Sciatic nerve (tissue), 2 donors: ENCODE results near the gene MLPH. TPM values are rescaled to one million over a fixed set of nuclear protein-coding genes. Genes with fewer than 3 reads are reported as not detected.
A peak's percentile ranks its signal among the peaks of the same experiment; 100 is the strongest.

Source experiments
- ATAC-seq: fragments of 200-7000 bp; cut with Tn5 transposase; one replicate; pipeline ENCODE4 v1.9.1; 2020; ENCODE audit warnings: mild to moderate bottlenecking, moderate library complexity
- DNase-seq: peaks from one replicate; pipeline ENCODE4 v3.0.0-alpha.2; 2020; ENCODE audit warnings: low spot score
- intact Hi-C: fragments of 100-400 bp; cut with DNase I; formaldehyde crosslinking; loops from one replicate; pipeline ENCODE4 v1.14.2; 2022
- total RNA-seq: library from RNA; stranded (reverse); fragmentation: NEBNext Ultra II Directional; extraction: Animal tissue kit (Norgen Biotek cat#: 25700); gene quantifications from one replicate; pipeline ENCODE4 v1.2.1, GENCODE V29; 2021
- donor health status: DM: no; HTN: no; CAD: no.
- donor health status: DM: no; HTN: no; CAD: no.

MLPH gene
- total RNA-seq, 1 donor from 2014 or later, result 25.5 TPM

DNA sequence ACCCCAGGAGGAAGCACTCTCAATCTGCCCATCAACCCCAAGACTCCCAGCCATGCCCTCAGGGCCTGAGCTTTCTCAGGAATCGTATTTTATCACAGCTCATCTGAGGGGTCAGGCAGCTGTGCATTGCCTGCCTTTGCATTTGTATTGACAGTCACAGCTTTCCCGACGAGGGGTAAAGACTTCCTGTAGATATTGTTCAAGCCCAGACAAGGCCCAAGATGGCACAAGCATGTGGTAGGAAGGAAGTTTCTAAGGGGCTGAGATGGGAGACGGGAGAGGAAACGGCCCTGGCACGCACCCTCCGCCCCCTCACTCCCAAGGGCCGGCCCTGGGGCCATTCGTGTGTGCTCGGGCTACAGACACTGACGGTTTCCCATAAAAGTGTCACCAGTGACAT lies 45.1 kb downstream of the MLPH start:
- DNase-seq (no peak), ATAC-seq (no peak)
- intact Hi-C loops, result no loop called here

DNA sequence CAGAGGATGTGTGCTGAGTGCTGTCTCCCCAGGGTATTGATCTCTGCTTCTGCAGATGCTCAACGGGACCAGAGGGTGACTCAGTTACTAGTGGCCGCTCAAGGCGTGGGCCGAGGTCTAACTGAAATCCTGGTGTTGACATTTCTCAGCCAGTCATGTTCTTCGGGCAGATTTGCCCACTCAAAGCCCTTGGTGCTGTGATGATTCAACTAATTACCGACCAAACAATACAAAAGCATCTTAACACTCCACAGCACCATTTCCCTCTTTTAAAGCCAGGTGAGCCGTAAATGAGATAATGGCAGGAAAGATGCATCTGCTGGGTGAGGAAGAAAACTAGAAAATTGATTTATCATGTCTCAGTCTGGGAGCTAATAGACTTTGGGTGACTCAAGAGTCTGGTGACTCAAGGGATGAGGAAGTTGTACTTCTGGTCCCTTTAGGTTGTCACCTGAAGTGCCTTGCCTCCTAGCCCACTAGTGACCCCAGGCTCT lies 46.7 kb downstream of the MLPH start:
- no peak for ATAC-seq
- no peak for DNase-seq
- intact Hi-C loops, result no loop called here

DNA sequence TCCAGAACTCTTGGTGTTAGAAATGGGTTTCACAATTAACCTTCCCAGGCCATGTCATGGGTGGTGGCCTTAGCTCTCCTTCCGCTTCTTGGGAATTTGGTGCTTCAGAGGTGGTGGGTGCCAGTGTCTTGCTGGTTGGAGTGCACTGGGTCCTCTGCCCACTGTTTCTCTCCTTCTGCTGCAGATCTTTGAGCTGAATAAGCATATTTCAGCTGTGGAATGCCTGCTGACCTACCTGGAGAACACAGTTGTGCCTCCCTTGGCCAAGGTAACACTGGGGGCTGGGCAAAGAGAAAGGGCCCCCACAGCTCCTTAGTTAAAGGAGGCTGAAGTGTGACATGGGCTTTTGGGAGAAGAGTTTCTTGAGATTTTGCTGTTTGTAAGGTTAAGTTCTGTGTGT lies 47.3 kb downstream of the MLPH start:
- ATAC-seq (no peak), DNase-seq (no peak)
- intact Hi-C loops, result no loop called here

DNA sequence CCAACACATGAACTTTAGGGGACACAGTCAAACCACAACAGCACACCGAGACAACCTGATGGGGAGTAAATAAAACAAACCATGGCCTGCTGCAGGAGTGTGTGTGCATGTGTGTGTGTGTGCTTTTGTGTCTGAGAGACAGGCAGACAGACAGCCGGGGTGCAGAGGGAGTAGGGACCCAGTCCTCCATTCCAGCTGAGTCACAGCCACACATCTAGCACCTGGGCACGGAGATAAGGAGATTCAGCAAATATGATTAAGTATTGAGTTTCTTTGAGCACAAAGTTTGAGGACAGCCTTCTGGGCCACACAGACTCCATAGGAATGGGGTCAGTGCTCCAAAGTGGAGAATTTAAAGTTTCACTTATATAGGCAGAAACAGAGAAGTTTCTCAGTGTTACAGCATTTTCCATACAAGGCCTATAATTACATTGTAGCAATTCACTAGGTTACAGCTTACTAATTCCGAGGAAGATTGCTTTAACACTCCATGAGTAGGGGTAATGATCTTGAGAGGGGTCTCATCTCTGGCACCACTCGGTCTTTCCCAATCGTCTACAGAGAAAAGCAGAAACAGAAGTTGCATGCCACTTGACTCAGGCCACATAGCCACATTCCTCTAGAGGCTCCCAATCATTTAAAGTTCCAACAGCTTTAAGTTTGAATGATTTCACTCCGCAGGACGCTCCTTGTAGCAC lies 48.5 kb downstream of the MLPH start:
- no peak for ATAC-seq

DNA sequence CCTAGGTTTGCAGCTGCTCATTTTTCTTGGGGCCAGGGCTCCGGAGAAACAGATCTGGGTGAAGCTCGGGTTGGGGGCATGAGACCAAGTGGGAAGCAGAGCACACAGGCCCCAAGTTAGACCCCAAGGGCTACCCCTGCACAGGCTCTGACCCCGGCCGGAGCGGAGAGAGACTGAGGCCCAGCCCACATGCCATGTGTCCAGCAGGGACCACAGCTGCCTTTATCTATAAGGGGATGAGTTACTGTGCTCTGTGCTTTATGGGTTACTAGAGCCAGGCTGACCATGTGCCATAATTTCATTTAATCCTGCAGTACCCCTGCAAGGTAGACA lies 49.0 kb downstream of the MLPH start:
- ATAC-seq (no peak), DNase-seq (no peak)
- intact Hi-C loops, result loop anchor here (5.0 kb wide), 1 partner anchor 1939 kb away; no protein-coding TSS in a partner anchor

More for the DNA sequence above, 48.5 kb downstream of the MLPH start:
- no peak for DNase-seq
- intact Hi-C loops, result loop anchor here (5.0 kb wide), 1 partner anchor 1938 kb away; no protein-coding TSS in a partner anchor

DNA sequence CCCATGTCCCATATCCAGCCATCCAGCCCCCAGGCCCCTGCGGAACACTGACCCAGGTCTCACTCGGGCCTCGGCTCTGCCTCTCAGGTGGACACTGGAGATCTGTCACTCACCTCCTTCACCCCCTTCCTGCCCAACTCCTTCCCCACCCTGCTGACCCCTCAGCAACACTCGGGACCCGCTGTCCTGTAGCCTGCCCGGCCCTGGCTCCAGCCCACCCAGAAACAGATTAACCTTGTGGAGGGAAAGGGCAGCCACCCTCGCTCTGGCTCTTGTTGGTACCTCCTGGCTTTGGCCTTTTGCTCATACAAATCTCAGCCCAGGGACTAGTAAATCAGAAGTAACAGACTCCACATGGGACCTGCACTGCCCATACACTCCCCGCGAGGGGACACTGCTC lies 49.6 kb downstream of the MLPH start:
- ATAC-seq, result no peak
- DNase-seq, result no peak
- intact Hi-C loops, result loop anchor here (5.0 kb wide), 1 partner anchor 1939 kb away; no protein-coding TSS in a partner anchor

DNA sequence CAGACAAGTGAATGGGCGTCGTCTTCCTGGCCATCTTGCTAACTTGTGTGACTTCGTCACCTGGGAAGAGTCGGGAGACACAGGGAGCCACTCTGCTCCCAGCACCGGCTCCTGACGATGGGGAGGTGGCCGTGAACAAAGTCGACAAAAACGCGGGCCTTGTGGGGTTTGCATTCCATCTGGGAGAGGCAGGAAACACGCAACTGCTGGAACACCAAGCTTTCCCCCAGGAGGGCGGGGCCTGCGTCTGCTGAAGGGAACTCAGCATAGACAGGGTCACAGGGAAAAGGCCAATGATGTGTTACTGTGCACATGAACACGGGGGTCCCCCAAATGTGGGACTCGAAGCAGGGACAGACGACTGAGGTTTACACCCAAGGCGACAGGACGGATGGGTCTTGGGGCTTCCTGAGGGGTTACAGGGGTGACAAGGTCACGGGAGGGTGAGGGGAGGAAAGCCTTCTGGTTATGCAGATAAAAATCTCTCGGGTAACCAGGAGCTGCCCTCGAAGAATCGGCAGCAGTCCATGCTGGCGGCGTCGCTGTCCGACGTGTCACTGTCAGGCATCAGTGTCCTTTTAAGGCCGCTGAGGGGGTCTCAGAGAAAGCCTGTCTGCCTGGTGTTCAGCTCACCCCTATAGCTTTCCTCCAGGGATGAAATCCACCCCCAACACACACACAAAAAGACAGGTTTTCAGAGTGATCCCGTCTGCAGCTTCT lies 51.1 kb downstream of the MLPH start:
- ATAC-seq, result no peak
- intact Hi-C loops, result loop anchor here (5.0 kb wide), 1 partner anchor 1941 kb away; no protein-coding TSS in a partner anchor
- no peak for DNase-seq

DNA sequence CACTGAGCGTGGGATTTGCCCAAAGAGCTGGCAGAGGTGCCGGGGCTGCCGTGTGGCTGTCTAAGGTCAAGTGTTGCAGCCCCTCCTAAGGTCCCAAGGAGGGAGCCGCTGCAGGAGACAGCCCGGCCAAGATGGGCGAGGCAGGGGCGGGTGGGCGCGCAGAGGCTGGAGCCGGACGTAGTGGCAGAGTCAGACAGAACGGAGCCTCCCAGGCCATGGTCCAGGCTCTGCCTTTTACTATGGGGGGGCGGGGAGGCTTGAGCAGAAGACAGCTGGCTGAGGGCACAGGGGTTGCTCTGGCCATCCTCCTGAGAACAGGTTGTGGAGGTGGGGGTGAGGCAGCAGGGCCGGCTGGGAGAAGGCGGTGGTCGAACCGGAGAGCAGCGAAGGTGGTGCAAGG lies 51.9 kb downstream of the MLPH start:
- ATAC-seq (no peak), DNase-seq (no peak)
- intact Hi-C loops, result loop anchor here (5.0 kb wide), 1 partner anchor 1942 kb away; no protein-coding TSS in a partner anchor

DNA sequence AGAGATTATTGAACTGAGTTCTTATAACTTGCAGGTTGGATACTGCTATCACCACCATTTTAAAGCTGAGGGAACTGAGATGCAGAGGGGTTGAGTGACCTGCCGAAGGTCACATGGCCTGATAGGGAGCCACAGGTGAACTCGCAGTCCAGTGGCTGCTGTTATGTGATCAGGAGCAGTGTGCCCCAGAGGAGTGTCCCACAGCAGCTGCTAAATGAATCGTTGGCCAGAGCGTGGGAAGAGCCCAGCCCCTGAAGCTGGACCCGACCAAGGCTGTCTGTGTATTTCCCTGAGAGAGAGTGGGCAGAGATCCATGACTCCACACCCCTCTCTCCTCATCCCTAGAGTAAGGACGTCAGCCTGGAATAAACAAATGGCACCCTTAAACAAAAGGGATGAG lies 52.6 kb downstream of the MLPH start:
- intact Hi-C loops, result loop anchor here (5.0 kb wide), 1 partner anchor 1942 kb away; no protein-coding TSS in a partner anchor
- no peak for DNase-seq
- peak; percentile 33 for ATAC-seq

DNA sequence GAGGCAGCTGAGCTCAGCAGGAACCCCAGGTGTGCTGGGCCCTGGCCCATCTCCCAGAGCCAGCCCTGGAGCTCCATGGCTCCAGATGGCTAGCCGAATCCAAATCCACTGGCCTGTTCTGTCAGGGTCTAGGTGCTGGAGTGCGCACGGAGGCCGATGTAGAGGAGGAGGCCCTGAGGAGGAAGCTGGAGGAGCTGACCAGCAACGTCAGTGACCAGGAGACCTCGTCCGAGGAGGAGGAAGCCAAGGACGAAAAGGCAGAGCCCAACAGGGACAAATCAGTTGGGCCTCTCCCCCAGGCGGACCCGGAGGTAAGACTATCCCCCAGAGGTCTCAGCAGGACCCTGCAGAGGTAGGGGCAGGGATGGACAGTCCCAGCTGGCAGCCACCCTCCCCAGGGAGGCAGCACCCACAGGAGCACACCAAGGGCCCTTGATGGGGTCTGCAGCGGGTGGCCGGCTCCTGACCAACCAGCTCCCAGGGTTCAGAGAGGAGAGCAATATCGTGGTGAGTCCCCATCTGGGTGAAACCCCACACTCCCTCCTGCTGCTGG lies 53.2 kb downstream of the MLPH start:
- ATAC-seq (peak; percentile 72), DNase-seq (no peak)
- intact Hi-C loops, result no loop called here

DNA sequence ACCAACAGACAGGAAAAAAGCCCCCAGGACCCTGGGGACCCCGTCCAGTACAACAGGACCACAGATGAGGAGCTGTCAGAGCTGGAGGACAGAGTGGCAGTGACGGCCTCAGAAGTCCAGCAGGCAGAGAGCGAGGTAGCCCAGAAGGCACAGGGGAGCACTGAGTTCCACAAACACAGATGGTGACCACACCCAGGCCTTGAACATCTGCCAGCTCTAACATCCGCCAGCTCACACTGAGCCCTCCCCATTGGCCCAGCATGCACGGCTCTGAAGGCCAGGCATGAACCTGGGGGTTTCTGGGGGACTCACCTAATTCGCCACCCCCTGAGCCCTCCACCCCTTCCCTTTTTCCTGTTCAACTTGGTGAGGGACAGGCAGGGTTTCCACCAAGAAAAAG lies 53.8 kb downstream of the MLPH start:
- peak; percentile 91 for ATAC-seq
- DNase-seq, result peak; percentile 84
- intact Hi-C loops, result no loop called here

DNA sequence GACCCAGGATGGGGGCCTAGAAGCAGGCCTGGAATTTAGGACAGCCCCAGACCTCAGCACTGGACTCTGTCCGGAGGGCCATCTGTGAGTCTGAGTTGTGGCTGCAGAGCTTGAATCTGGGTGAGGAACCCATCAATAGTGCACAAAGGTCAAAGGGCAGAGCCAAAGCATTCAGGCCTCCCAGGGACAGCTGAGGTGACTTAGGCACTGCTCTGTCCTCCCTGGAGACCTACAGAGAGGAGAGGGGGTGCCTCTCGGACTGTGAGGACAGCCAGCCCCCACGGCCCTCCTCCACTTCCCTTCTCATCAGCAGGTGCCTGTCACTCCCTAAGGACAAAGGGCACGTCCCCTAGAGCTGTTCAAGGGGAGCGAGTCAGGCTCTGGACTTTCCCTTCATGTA lies 54.2 kb downstream of the MLPH start:
- DNase-seq, result no peak
- intact Hi-C loops, result no loop called here
- ATAC-seq, result peak; percentile 4

DNA sequence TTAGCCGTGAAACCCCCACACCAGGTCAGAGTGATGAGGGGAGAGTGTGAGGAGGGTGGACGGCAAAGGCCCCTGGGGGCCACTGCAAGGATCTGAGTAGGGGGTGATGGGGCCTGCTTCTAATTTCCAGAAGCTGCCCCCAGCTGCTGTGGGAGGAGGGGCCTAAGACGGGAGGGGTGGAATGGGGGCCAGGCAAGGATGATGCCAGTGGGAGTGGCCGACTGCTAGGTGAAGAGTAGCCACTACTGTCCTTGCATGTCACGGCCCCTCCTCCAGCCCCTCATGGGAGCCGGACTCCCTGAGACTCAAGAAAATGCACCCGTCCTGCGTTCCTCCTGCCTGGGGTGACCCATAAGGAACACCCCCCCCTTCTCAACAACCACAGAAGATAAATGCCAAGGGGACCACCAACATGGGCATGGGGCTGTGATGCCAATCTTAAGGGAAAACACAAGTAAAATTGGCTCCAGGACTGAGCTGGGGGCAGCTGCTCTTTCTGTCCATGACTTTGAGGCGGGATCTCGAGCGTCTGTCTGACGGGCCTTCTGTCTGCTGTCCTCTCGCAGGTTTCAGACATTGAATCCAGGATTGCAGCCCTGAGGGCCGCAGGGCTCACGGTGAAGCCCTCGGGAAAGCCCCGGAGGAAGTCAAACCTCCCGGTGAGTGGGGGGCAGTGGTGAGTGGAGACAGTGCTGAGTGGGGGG lies 55.1 kb downstream of the MLPH start:
- intact Hi-C loops, result no loop called here
- ATAC-seq (no peak), DNase-seq (no peak)

DNA sequence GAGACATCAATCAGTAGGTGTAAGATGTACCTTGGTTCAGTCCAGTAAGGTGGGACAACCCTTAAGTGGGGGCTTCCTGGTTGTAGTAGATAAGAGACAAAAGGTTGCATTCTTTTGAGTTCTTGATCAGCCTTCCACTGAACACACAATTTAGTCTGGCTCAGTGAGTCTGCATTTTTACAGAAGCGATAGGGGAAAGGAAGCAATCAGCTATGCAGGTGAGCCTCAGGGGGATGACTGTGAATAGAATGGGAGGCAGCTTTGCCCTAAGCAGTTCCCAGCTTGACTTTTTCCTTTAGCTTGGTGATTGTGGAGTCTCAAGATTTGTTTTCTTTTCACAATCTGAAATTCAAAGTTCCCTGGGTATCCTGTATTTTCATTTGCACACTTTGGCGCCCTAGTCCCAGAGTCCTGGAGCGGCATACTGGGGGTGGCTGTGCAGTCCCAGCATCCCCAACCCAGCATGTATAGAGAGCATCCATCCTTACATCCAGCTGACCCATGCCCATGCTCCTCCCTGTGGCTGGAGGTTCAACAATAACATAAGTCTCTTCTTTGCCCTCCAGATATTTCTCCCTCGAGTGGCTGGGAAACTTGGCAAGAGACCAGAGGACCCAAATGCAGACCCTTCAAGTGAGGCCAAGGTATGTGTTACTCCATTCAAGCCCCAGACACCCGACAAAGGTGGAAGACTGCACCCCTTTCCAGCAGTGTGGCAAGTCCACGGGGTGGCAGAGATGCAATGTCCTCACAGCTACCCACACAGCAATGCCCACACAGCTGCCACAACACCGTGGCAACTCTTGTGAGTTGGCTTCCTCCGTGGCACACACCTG lies 59.2 kb downstream of the MLPH start:
- intact Hi-C loops, result no loop called here
- no peak for ATAC-seq

DNA sequence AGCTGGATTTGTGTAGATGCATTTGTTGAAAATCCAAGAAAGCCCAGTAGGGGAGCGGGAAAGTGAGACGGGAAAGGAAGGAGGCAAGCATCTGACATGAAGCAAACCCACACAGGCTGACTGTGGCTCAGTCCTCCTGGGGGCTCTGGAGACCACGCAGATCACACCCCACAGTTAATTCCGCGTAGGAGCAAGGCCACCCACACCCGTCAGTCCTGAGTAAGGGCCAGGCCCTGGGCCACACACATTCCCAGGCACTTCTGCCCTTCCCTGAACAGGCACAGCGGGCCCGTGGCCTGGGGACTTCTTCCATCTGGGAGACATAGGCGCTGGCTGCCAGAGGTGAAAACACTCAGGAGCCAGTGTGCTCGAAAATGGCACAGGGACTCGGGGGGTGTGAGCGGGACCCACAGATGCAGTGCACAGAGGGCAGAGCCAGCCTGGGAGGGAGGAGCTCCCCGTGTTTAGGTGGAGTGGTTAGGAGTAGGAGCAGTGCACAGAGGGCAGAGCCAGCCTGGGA lies 59.9 kb downstream of the MLPH start:
- ATAC-seq (no peak), DNase-seq (peak; percentile 47)
- intact Hi-C loops, result no loop called here

More for the DNA sequence above, 59.2 kb downstream of the MLPH start:
- DNase-seq, result peak; percentile 36

DNA sequence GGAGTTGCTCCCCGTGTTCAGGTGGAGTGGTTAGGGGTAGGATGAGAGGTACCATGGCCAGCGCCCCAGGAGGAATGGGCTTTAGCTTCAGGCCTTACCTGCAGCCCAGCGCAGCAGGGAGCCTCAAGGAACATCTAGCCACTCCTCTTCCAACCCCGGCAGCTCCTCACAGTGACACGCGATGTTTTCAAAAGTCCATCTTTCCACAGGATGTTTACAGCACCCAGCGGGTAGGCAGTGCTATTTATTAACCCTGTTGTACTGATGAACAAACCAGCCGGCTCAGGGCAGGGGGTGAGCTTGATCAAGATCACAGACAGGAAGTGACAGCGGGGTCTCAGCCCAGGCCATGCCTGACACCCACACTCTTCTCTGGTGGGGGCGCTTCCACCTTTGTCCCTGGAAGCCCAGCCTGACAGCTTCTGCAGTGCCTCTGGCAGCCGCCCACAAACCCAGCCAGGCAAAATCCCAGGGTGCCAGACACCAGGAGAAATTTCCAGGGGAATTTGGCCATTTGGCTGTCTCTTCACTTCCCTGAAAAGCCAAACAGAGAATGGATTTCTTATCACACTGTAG lies 60.9 kb downstream of the MLPH start:
- ATAC-seq, result no peak
- intact Hi-C loops, result no loop called here
- peak; percentile 54 for DNase-seq

DNA sequence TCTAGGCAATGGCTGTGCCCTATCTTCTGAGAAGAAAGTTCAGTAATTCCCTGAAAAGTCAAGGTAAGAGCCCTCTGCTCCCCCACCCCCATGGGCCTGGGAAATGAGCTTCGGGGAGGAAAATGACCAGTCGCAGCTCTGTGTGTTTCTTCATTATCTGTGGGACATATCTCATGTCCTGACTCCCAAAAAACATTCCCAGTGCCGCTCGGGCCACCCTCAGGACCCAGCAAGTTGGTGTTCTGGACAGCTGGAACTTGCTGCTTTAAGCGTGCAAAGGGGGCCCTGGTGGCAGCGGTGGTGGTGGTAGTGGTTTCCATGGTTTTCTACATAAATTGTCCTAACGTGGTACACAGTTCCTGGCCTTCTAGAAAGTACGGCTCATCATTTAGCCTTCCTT lies 62.2 kb downstream of the MLPH start:
- intact Hi-C loops, result no loop called here
- no peak for ATAC-seq
- DNase-seq, result no peak
